Caco-2 (cell line): ENCODE data around the gene MMP3. TPM values are rescaled to one million over a fixed set of nuclear protein-coding genes. Genes with fewer than 3 reads are reported as not detected.

Experiments used
- BruUV-seq: library from RNA; stranded (reverse); fragments of 400-500 nt; replicated peaks from 2 replicates; lab custom pipeline; 2021; lab: Mats Ljungman, UMichigan
- CTCF ChIA-PET: fragments of 300-600 bp; sonication (Branson Sonifier 250); formaldehyde crosslinking; loops from one replicate; lab custom pipeline; 2022; ENCODE audit warnings: antibody characterized with exemption; lab: Charles Lee
- POLR2A ChIA-PET: fragments of 300-600 bp; sonication (Branson Sonifier 250); formaldehyde crosslinking; loops from one replicate; lab custom pipeline; 2022; ENCODE audit warnings: antibody characterized with exemption; lab: Charles Lee
- DNase-seq, 2 experiments: peaks; one replicate each; pipeline versions ENCODE4 v3.0.0 to v3.0.0-alpha.2; 2020 to 2022
- H3K27me3 ChIP-seq: replicated peaks from 2 replicates; pipeline ENCODE4 v1.6.0; 2011; ENCODE audit warnings: low read length; ENCODE audit not compliant: control insufficient read depth, insufficient read depth
- H3K36me3 ChIP-seq: 2 replicates; pipeline ENCODE4 v1.5.1; 2011; ENCODE audit warnings: low read length; ENCODE audit not compliant: control insufficient read depth, insufficient read depth
- H3K4me1 ChIP-seq: fragments of 250-450 bp; sonication (Bioruptor Pico); 2 replicates; pipeline ENCODE4 v1.5.1; 2020; ENCODE audit warnings: mild to moderate bottlenecking
- H3K4me3 ChIP-seq: 2 replicates; pipeline ENCODE4 v1.5.1; 2011; ENCODE audit warnings: low read depth, mild to moderate bottlenecking, control low read depth, low read length
- H3K9me3 ChIP-seq: fragments of 250-450 bp; sonication (Bioruptor Pico); 2 replicates; pipeline ENCODE4 v1.5.1; 2020; ENCODE audit warnings: mild to moderate bottlenecking, moderate library complexity
- H3K27ac Mint-ChIP-seq: one replicate; pipeline ENCODE4 v1.8.0; 2022; ENCODE audit warnings: mixed read lengths; ENCODE audit not compliant: unreplicated experiment
- H3K27me3 Mint-ChIP-seq: one replicate; pipeline ENCODE4 v1.8.0; 2022; ENCODE audit warnings: mixed read lengths; ENCODE audit not compliant: insufficient read depth, unreplicated experiment
- H3K36me3 Mint-ChIP-seq: one replicate; pipeline ENCODE4 v1.8.0; 2022; ENCODE audit warnings: mild to moderate bottlenecking, mixed read lengths; ENCODE audit not compliant: insufficient read depth, unreplicated experiment
- H3K4me1 Mint-ChIP-seq: one replicate; pipeline ENCODE4 v1.8.0; 2022; ENCODE audit warnings: low read depth, mixed read lengths; ENCODE audit not compliant: unreplicated experiment
- H3K4me3 Mint-ChIP-seq: one replicate; pipeline ENCODE4 v1.8.0; 2022; ENCODE audit warnings: mild to moderate bottlenecking, moderate library complexity, mixed read lengths; ENCODE audit not compliant: unreplicated experiment
- H3K9me3 Mint-ChIP-seq: one replicate; pipeline ENCODE4 v1.8.0; 2022; ENCODE audit warnings: mixed read lengths; ENCODE audit not compliant: unreplicated experiment
- CTCF ChIP-seq, 2 experiments: fragments of 200-600 bp in 1 of 2; IDR thresholded peaks; 1 replicate in 1 of 2; 2 replicates in 1 of 2; pipeline versions ENCODE4 v1.5.1 to v1.8.0; 2011 to 2022; ENCODE audit warnings: antibody characterized with exemption in 1 of 2, control low read depth in 1 of 2, inconsistent platforms in 1 of 2, low read depth in 1 of 2, low read length in 1 of 2, mild to moderate bottlenecking in 1 of 2, moderate library complexity in 1 of 2; ENCODE audit not compliant: insufficient read depth in 1 of 2, severe bottlenecking in 1 of 2, unreplicated experiment in 1 of 2
- intact Hi-C: fragments of 100-400 bp; cut with micrococcal nuclease; formaldehyde crosslinking; loops from one replicate; pipeline ENCODE4 v1.10.0; 2022; ENCODE audit not compliant: unreplicated experiment
- total RNA-seq: library from RNA; stranded (reverse); gene quantifications from 2 replicates; pipeline ENCODE4 v1.2.3, GENCODE V29; 2022

MMP3 gene
- total RNA-seq, 1 experiment from 2014 or later: not detected

GRCh38 chr11:102794382-102794781 is 49.0 kb downstream of the MMP3 start:
- no peaks in the 10 kb centered on the region for H3K36me3 Mint-ChIP-seq
- no peaks in the 10 kb centered on the region for H3K9me3 Mint-ChIP-seq
- POLR2A ChIA-PET: no interaction called here
- no peak overlapping the region for H3K4me3 ChIP-seq
- H3K4me1 Mint-ChIP-seq: peaks cover 11% of the 10 kb centered on the region
- H3K27ac Mint-ChIP-seq: no peak overlapping the region
- no peak overlapping the region for H3K4me3 Mint-ChIP-seq
- CTCF ChIA-PET: no interaction called here
- BruUV-seq: no TSS peak
- 0 out of 2 replicates have a peak, but pooled peaks cover 5% of the 10 kb centered on the region for H3K4me1 ChIP-seq
- no peaks in the 10 kb centered on the region for H3K9me3 ChIP-seq
- peak; percentile 59 to 61 for DNase-seq
- intact Hi-C loops: loop anchor here (1.0 kb wide), 1 partner anchor 147 kb away; no protein-coding TSS in a partner anchor
- H3K27me3 Mint-ChIP-seq: no peaks in the 10 kb centered on the region
- H3K36me3 ChIP-seq: no peaks in the 10 kb centered on the region
- TF ChIP-seq CTCF (IDR thresholded peaks at IDR 0.05; ENCODE audit: insufficient read depth in 1 of 2, low read depth in 1 of 2, low read length in 1 of 2, severe bottlenecking in 1 of 2, unreplicated experiment in 1 of 2): peak; percentile 58 to 63
- no peaks in the 10 kb centered on the region; the same call in 1 of the 2 replicates for H3K27me3 ChIP-seq

GRCh38 chr11:102793677-102794290 is 49.6 kb downstream of the MMP3 start:
- Mint-ChIP-seq H3K4me1 (peaks cover 11% of the 10 kb centered on the region), H3K27me3 (no peaks in the 10 kb centered on the region), H3K4me3 (no peak overlapping the region), H3K9me3 (no peaks in the 10 kb centered on the region), H3K27ac (no peak overlapping the region), H3K36me3 (no peaks in the 10 kb centered on the region)
- Histone ChIP-seq H3K36me3 (no peaks in the 10 kb centered on the region), H3K4me1 (0 out of 2 replicates have a peak, but pooled peaks cover 5% of the 10 kb centered on the region), H3K27me3 (no peaks in the 10 kb centered on the region; the same call in 1 of the 2 replicates), H3K4me3 (no peak overlapping the region), H3K9me3 (no peaks in the 10 kb centered on the region)
- no peak for DNase-seq
- BruUV-seq: no TSS peak
- TF ChIP-seq CTCF (IDR thresholded peaks at IDR 0.05; ENCODE audit: insufficient read depth in 1 of 2, low read depth in 1 of 2, low read length in 1 of 2, severe bottlenecking in 1 of 2, unreplicated experiment in 1 of 2): no peak
- ChIA-PET CTCF (interaction anchor here (0.7 kb wide), 1 partner anchor 11 kb away, joined by 3 read pairs; no protein-coding TSS in a partner anchor), POLR2A (no interaction called here)
- intact Hi-C loops: loop anchor here (1.0 kb wide), 1 partner anchor 148 kb away; no protein-coding TSS in a partner anchor

GRCh38 chr11:102792604-102793003 is 50.8 kb downstream of the MMP3 start:
- intact Hi-C loops: no loop called here
- Mint-ChIP-seq H3K4me1 (peaks cover 11% of the 10 kb centered on the region), H3K9me3 (no peaks in the 10 kb centered on the region), H3K36me3 (no peaks in the 10 kb centered on the region), H3K27ac (no peak overlapping the region), H3K4me3 (no peak overlapping the region), H3K27me3 (no peaks in the 10 kb centered on the region)
- no peaks in the 10 kb centered on the region; the same call in 1 of the 2 replicates for H3K27me3 ChIP-seq
- no peak for TF ChIP-seq CTCF (IDR thresholded peaks at IDR 0.05; ENCODE audit: insufficient read depth in 1 of 2, low read depth in 1 of 2, low read length in 1 of 2, severe bottlenecking in 1 of 2, unreplicated experiment in 1 of 2)
- no TSS peak for BruUV-seq
- no peak for DNase-seq
- POLR2A ChIA-PET: no interaction called here
- no peak overlapping the region for H3K4me3 ChIP-seq
- H3K4me1 ChIP-seq: no peaks in the 10 kb centered on the region
- CTCF ChIA-PET: interaction anchor here (0.6 kb wide), 1 partner anchor 152 kb away, joined by 3 read pairs; no protein-coding TSS in a partner anchor
- H3K36me3 ChIP-seq: no peaks in the 10 kb centered on the region
- no peaks in the 10 kb centered on the region for H3K9me3 ChIP-seq
